ENCODE data around the gene COBL.

The COBL gene

DNA sequence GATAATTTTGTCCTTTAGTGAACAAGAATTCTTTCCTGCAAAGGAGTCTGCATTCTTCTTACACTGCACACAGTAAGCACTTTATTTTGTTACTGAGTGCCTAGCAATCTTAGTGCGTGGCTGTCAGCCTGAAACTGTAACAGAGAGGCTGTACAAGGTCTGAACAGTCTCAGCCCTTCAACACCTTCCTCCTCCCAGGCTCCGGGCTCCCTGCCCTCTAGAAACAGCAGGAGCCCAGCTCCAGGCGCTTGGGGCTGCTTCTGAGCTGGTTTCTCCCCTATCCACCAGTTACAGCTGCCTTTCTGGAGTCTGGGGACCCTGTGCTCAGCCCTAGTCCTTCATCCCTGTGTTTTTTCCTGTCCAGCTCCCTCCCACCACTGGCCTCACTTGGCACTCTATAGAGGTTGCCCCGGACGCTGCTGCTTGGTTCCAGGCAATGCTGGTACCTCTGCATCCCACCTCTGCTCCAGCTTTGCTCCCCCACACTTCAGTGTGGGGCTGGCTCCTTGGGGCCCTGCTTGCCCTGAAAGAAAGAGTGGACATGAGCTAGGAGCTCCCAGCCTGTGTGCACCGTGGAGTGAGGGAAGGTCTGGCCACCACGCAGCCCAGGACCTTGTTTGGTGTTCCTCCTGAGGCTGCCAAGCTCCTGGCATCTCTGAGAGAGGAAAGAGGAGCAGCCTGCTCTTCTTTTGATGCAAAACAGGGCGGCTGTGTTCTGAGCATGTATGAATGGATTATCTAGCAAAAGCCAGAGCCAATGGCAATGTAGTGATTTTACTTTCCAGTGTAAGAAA, 282.7 kb downstream of the COBL start:
- FAIRE-seq = no peak

- no peak for FAIRE-seq
These were observed 284.7 kb downstream of the COBL start for GRCh38 chr7:51031791-51032515.

DNA sequence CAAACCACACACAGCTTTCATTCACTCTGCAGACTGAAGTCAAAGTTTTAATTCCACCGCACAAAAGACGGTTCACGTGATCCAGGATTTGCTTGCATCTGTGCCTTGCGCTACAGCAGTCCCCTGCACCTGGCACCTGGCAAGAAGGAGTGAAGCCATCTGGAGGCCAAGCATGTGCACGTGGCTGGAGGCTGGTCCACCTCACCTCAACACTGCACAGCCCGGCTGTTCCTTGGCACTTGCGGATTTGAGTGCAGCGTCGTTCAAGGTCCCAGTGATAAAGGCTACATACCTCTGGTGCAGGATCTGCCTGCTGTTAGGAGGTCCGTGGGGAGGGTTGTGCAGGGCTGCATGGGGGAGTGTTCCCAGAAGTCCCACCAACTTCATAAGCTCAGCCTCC, 285.4 kb downstream of the COBL start:
- FAIRE-seq = no peak

DNA sequence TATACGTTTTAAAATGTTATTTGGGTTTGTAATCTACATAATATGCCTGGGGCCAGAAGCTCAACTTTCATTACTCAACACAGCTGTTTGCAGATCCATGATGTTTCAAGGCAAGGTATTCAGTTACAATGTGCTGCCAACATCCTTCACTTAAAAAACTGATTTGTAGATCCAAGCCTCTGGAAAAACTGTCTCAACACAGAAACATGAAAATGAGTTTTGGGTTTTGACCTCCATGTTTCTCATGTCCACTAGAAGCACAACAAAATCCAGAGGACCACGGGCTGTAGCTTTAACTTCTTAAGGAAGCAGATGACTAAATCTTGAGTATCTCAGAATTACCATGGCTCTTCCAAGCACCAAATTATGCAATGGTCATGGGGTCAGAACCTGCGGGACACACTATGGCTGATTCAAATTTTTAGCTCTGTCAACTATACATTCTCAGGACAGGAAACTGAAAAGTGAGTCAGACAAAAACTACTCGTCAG, 286.9 kb downstream of the COBL start:
- no peak for FAIRE-seq

DNA sequence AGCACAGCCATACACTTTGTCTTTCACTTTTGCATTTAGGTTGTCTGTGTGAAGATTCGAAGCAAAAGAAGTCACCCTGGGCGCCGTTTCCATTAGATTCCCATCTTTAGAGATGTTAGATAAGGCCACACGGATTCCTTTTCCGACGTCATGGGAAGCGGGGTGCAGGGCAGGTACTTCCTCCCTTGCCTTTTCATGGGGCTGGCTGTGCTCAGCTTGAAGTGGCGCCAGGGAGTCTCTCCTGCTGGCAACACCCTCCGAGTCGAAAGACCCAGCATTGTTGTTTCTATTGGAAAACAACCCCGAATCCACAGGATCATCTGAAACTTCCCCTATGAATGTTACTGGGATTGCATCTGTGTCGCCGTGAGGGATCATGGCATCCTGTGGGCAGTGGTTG, 287.5 kb downstream of the COBL start:
- no peak for FAIRE-seq

- FAIRE-seq = no peak
These were observed 288.4 kb downstream of the COBL start for GRCh38 chr7:51027935-51028830.

DNA sequence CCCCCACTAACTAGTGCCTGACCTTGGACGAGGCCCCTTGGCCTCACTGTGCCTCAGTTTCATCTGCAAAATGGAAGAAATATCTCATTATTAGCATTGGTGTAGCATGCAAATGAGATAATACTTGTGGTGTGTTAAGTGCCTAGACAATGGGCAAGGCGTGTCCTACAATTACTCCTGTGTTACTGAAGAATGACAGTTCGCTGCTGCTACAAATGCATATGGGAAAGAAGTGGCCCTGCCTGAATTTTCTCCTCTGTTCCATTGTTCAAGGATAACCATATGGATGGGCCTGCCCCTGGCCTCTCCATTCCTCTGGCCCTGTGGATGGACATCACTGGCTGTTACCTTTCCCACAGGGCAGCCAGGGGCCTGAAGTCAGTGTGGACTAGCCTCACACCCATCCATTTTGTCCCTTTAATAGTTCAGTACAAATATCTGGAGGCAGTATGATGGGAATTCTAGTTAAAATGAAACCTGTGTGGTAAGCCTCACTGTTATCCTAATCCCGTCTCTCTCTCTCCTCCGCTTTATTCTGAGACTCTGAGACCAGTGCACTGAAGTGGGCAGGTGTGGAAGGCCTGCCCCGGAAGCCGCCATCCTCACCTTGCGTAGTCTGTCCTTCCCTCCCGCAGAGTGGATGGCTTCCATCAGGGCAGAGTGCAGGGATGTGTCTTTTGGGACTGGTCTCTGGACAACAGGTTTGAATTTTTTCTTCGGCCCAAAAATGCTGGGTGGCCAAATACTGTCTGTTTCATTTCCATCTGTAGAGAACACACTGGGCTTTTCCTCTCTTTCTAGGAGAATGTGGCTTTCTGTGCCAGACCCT, 289.3 kb downstream of the COBL start:
- no peak for FAIRE-seq

- FAIRE-seq = no peak
These were observed 290.3 kb downstream of the COBL start for GRCh38 chr7:51026341-51026740.

DNA sequence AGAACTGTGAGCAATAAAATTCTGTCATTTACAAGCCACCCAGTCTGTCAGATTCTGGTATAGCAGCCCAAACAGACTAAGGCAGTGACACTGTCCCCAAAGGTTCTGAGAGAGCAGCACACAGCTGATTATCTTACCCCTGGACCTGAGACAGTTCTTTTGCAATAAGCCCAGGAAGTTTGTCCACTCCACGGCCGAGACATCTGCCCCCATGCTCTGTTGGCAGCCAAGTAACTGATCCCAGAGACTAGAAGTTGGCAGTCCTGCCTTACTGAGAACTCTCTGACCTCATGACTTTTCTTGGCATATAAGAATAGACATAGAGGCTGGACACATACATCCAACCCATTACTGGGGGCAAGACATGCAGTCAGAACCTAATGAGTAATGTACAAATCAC, 290.9 kb downstream of the COBL start:
- FAIRE-seq = no peak

DNA sequence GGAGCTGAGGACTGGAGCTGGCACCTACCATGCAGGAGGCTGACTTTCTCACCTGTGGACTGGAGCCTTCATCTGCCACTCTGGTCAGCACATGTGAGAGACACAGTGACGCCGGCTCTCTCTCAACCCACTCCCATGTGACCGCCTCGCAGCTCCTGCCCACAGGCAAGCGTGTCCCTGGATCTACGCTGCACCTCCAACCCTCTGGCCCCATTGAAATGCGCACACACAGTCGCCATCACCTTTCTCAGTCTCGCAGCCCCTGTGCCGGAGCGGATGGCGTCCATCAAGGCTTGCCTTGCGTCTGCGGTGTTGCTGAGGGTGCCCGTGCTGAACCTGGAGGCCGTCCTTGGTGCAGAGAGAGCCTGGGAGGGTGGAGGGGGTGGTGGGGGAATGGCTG, 291.7 kb downstream of the COBL start:
- no peak for FAIRE-seq

DNA sequence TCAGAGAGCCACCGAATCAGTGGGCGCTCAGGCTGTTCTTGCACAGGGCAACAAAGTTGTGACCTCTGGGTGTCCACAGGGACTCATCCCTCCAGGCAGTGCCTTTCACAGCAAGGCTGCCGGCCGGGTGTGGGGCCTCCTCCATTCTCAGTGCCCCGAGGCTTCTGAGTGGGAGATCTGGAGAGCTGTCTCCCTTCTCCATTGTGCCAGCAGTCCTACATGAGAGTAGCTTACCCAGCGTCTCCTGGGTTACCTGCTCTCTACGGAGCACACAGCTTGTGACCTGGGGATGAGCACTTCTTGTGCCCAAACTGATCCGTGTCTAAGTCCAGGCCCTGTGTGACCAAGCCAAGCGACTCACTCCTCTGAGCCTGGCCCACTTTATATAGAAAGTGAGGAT, 293.1 kb downstream of the COBL start:
- no peak for FAIRE-seq

- no peak for FAIRE-seq
These were observed 293.8 kb downstream of the COBL start for GRCh38 chr7:51022821-51023220.

- no peak for FAIRE-seq
These were observed 294.6 kb downstream of the COBL start for GRCh38 chr7:51021906-51022570.

GRCh38 chr7:51020944-51021343, 295.7 kb downstream of the COBL start:
- no peak for FAIRE-seq

DNA sequence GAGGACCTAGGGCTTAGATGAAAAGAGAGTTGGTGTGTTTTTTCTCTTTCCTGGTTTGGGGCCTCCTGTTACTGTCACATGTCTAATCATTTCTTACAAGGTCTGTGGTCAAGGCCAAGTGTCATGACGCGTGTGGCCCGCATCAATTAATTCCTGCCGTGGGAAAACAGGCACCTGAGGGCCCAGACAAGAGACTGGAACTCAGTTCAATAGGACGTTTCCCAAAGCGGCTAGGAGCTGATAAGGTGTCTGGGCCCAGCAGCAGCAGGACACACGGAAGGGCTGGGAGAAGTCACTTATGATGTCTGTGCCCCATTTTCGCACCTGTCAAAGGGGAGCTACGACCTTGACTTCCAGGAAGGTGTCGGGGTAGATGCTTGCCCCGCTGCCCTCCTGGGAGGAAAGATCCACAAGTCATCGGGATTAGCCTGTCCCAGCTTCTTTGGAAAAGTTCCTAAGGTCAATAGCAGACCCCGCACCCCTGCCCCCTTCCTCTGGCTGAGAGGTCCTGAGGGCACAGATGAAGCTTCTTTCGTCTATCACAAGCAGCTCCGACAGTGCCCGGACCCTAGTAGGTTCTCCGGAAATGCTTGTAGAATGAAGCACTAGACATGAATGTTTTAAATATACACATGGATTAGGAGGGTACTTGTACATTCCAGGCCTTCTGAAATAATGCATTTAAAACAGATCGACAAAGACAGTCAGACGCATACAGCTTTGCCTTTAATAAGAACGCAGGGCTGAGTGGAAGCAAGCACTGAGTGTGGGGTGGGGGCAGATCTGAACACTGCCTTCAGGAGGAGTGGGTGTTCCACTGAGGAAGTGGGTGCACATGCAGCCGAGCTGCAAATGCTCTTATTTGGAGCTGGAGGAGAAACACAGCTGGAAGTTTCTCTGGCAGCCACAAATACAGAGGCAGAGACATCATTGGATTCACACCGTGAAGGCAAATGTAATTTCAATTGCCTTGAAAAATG, 296.4 kb downstream of the COBL start:
- no peak for FAIRE-seq

DNA sequence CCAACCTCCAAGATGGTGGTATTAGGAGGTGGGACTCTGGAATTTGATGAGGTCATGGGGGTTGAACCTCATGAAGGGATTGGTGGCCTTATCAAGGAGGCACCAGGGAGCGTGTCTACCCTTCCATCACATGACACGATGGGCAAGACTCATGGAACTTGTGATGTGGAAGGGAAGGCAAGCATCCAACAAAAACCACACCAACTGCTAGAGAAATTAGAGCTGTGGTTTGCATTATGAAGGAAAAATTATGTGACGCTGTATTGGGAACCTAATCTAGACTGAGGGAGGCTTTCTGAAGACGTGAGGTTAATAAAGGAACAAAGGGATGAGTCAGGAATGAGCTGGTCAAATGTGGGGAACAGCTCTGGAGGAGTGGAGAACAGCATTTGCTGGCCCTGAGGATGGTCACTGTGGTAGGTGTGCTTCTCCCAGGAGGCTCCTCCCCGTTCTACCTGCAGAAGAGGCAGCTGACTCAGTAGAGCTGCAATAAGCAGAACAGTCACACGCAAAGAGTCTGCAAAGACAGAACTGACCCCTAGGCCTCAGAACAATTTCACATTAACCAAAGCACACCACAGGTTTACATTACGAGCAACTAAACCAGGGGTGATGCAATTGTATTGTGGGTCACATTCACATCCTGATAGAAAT, 297.3 kb downstream of the COBL start:
- no peak for FAIRE-seq

GRCh38 chr7:51017576-51018535, 298.8 kb downstream of the COBL start:
- no peak for FAIRE-seq

GRCh38 chr7:51016546-51016945, 300.1 kb downstream of the COBL start:
- FAIRE-seq = no peak

DNA sequence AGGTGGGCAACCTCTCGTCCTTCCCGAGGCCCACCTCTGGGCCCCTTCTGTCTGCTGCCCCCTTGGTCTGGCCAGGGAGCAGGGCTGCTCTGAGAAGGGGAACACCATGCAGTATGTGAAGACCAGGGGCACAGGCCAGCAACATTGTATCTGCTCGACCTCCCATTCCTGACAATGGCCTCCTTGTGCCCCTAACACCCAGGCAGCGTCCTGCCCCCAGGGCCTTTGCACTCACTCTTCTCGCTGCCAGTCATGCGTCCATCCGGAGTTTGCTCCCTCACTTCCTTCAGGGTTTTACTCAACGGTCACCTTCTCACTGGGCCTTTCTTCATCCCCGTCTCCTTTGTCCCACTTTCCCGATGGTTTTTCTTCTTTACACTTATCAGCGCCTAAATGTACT, 301.0 kb downstream of the COBL start:
- no peak for FAIRE-seq
